ENCODE measurements around the gene ZNF385B. TPM values are rescaled to one million over a fixed set of nuclear protein-coding genes. Genes with fewer than 3 reads are reported as not detected.

The ZNF385B gene
- total and polyA plus RNA-seq, 11 donors, result 0.07 to 12.2 (median 2.3) TPM

GRCh38 chr2:179571252-179571651, 290.2 kb downstream of the ZNF385B start:
- no peak overlapping the region for H3K27ac ChIP-seq
- ATAC-seq, result peak; percentile 36 to 64 (median 38)
- no peak for TF ChIP-seq POLR2A (IDR thresholded peaks at IDR 0.05)
- TF ChIP-seq CTCF (IDR thresholded peaks at IDR 0.05), result no peak
- 42 to 70% (median 50%) methylated on average over 1 of the region's 1 CpG for WGBS, 4 donors
- H3K4me3 ChIP-seq, result no peak overlapping the region
- intact Hi-C loops (cut with DNase I), result no loop called here
- H3K4me1 ChIP-seq, result peaks cover 0 to 4% (median 0%) of the 10 kb centered on the region in 12 donors
- H3K9me3 ChIP-seq, result no peaks in the 10 kb centered on the region
- DNase-seq, result no peak
- no peaks in the 10 kb centered on the region for H3K27me3 ChIP-seq
- H3K36me3 ChIP-seq, result no peaks in the 10 kb centered on the region

GRCh38 chr2:179569831-179570233, 291.6 kb downstream of the ZNF385B start:
- no peak for TF ChIP-seq CTCF (IDR thresholded peaks at IDR 0.05)
- TF ChIP-seq POLR2A (IDR thresholded peaks at IDR 0.05), result no peak
- intact Hi-C loops (cut with DNase I), result no loop called here
- no peak for DNase-seq

GRCh38 chr2:179565807-179566206, 295.6 kb downstream of the ZNF385B start:
- Histone ChIP-seq H3K36me3 (no peaks in the 10 kb centered on the region), H3K27ac (no peak overlapping the region), H3K27me3 (no peaks in the 10 kb centered on the region), H3K4me3 (no peak overlapping the region), H3K4me1 (peaks cover 0 to 4% (median 0%) of the 10 kb centered on the region in 12 donors), H3K9me3 (no peaks in the 10 kb centered on the region)
- intact Hi-C loops (cut with DNase I), result no loop called here
- DNase-seq (no peak), ATAC-seq (no peak)
- WGBS, 4 donors, result 46 to 88% (median 55%) methylated on average over 2 of the region's 2 CpGs
- TF ChIP-seq CTCF (IDR thresholded peaks at IDR 0.05), result no peak
- no peak for TF ChIP-seq POLR2A (IDR thresholded peaks at IDR 0.05)

More at GRCh38 chr2:179569831-179570233, 291.6 kb downstream of the ZNF385B start:
- Histone ChIP-seq H3K9me3 (no peaks in the 10 kb centered on the region), H3K4me3 (no peak overlapping the region), H3K27ac (no peak overlapping the region), H3K27me3 (no peaks in the 10 kb centered on the region), H3K4me1 (peaks cover 0 to 4% (median 0%) of the 10 kb centered on the region in 12 donors), H3K36me3 (no peaks in the 10 kb centered on the region)
- no peak for ATAC-seq
- WGBS, 4 donors, result 63 to 72% (median 70%) methylated on average over 1 of the region's 1 CpG

GRCh38 chr2:179562330-179562885, 299.0 kb downstream of the ZNF385B start:
- 44 to 49% (median 44%) methylated on average over 8 of the region's 8 CpGs for WGBS, 4 donors
- Histone ChIP-seq H3K9me3 (no peaks in the 10 kb centered on the region), H3K4me3 (peak overlapping the region in 4 of 12 donors; percentile 8 to 27 (median 24)), H3K4me1 (no peaks in the 10 kb centered on the region), H3K27ac (peak overlapping the region in 1 of 12 donors; percentile 11), H3K36me3 (no peaks in the 10 kb centered on the region), H3K27me3 (no peaks in the 10 kb centered on the region)
- ATAC-seq, result no peak
- no peak for TF ChIP-seq CTCF (IDR thresholded peaks at IDR 0.05)
- TF ChIP-seq POLR2A (IDR thresholded peaks at IDR 0.05), result no peak
- intact Hi-C loops (cut with DNase I), result no loop called here
- no peak for DNase-seq

Measured in heart left ventricle (tissue), 16 donors.